GM23338 (cell line): ENCODE results near the gene DIO3. TPM values are rescaled to one million over a fixed set of nuclear protein-coding genes. Genes with fewer than 3 reads are reported as not detected.
A peak's percentile ranks its signal among the peaks of the same experiment; 100 is the strongest.

Experiments
- ATAC-seq: fragments of 200-7000 bp; cut with Tn5 transposase; 3 replicates; pipeline ENCODE4 v1.9.1; 2020
- DNase-seq: peaks from one replicate; pipeline ENCODE4 v3.0.0-alpha.2; 2015; ENCODE audit warnings: low spot score
- H2AFZ ChIP-seq: fragments of 200-600 bp; sonication (generic); 2 replicates; pipeline ENCODE4 v1.8.0; 2016; ENCODE audit warnings: antibody characterized with exemption, mild to moderate bottlenecking, moderate library complexity
- H3F3A ChIP-seq: fragments of 200-600 bp; sonication (generic); replicated peaks from 2 replicates; pipeline ENCODE4 v1.8.0; 2017; ENCODE audit warnings: antibody characterized with exemption, mixed run types, low read depth
- H3K27ac ChIP-seq: fragments of 200-600 bp; sonication (generic); 2 replicates; pipeline ENCODE4 v1.6.1; 2016; ENCODE audit warnings: low read depth
- H3K27me3 ChIP-seq: fragments of 200-600 bp; sonication (generic); 2 replicates; pipeline ENCODE4 v1.8.0; 2016; ENCODE audit warnings: mild to moderate bottlenecking, mixed run types, moderate library complexity; ENCODE audit not compliant: insufficient read depth
- H3K36me3 ChIP-seq: fragments of 200-600 bp; sonication (generic); 2 replicates; pipeline ENCODE4 v1.8.0; 2016; ENCODE audit warnings: mild to moderate bottlenecking; ENCODE audit not compliant: insufficient read depth
- H3K4me1 ChIP-seq: fragments of 200-600 bp; sonication (generic); 2 replicates; pipeline ENCODE4 v1.8.0; 2016; ENCODE audit warnings: mild to moderate bottlenecking, moderate library complexity; ENCODE audit not compliant: insufficient read depth
- H3K4me2 ChIP-seq: fragments of 200-600 bp; sonication (generic); 2 replicates; pipeline ENCODE4 v1.7.1; 2017; ENCODE audit warnings: mixed run types
- H3K4me3 ChIP-seq: fragments of 200-600 bp; sonication (generic); 2 replicates; pipeline ENCODE4 v1.6.1; 2016; ENCODE audit warnings: mixed run types
- H3K79me2 ChIP-seq: fragments of 200-600 bp; sonication (generic); replicated peaks from 2 replicates; pipeline ENCODE4 v1.8.0; 2017; ENCODE audit warnings: mild to moderate bottlenecking; ENCODE audit not compliant: insufficient read depth
- H3K9me2 ChIP-seq: fragments of 200-600 bp; sonication (generic); 2 replicates; pipeline ENCODE4 v1.8.0; 2017; ENCODE audit not compliant: insufficient read depth
- H4K20me1 ChIP-seq: fragments of 200-600 bp; sonication (generic); replicated peaks from 2 replicates; pipeline ENCODE4 v1.8.0; 2017; ENCODE audit warnings: mild to moderate bottlenecking; ENCODE audit not compliant: insufficient read depth
- H3K27ac Mint-ChIP-seq: 2 replicates; pipeline ENCODE4 v1.8.0; 2020; ENCODE audit warnings: inconsistent platforms, mild to moderate bottlenecking, moderate library complexity, mixed read lengths
- H3K27me3 Mint-ChIP-seq: 3 replicates; pipeline ENCODE4 v1.8.0; 2022; ENCODE audit warnings: low read depth, mild to moderate bottlenecking, moderate library complexity, mixed read lengths, inconsistent platforms; ENCODE audit not compliant: insufficient read depth, poor library complexity
- H3K36me3 Mint-ChIP-seq: 3 replicates; pipeline ENCODE4 v1.8.0; 2021; ENCODE audit warnings: low read depth, mild to moderate bottlenecking, inconsistent platforms, moderate library complexity, mixed read lengths
- H3K4me1 Mint-ChIP-seq: 3 replicates; pipeline ENCODE4 v1.8.0; 2020; ENCODE audit warnings: mild to moderate bottlenecking, inconsistent platforms, mixed read lengths
- H3K4me3 Mint-ChIP-seq: 3 replicates; pipeline ENCODE4 v1.8.0; 2021; ENCODE audit warnings: moderate library complexity, mild to moderate bottlenecking, inconsistent platforms, mixed read lengths
- H3K9me3 Mint-ChIP-seq: 3 replicates; pipeline ENCODE4 v1.8.0; 2020; ENCODE audit warnings: moderate library complexity, mild to moderate bottlenecking, inconsistent platforms, mixed read lengths
- CREB1 ChIP-seq: fragments of 250-450 bp; sonication (Bioruptor Pico); IDR thresholded peaks from 2 replicates; pipeline ENCODE4 v1.5.0; 2020; ENCODE audit warnings: low read depth, mild to moderate bottlenecking, moderate library complexity
- CTCF ChIP-seq, 2 experiments: fragments of 200-600 bp in 1 of 2; sonication (generic) in 1 of 2; conservative IDR thresholded peaks; 2 replicates each; pipeline versions ENCODE4 v1.5.1 to v1.6.1; 2016 to 2017; ENCODE audit warnings: antibody characterized with exemption in 2 of 2, low read depth in 2 of 2, mild to moderate bottlenecking in 2 of 2, moderate library complexity in 1 of 2
- EZH2 ChIP-seq: fragments of 200-600 bp; sonication (generic); IDR thresholded peaks from one replicate; pipeline ENCODE4 v1.8.0; 2017; ENCODE audit warnings: antibody characterized with exemption, mild to moderate bottlenecking, low read depth; ENCODE audit not compliant: unreplicated experiment
- EZH2phosphoT487 ChIP-seq: fragments of 200-600 bp; sonication (generic); IDR thresholded peaks from one replicate; pipeline ENCODE4 v1.8.1; 2018; ENCODE audit warnings: antibody characterized with exemption; ENCODE audit not compliant: unreplicated experiment
- NANOG ChIP-seq: IDR thresholded peaks from 2 replicates; pipeline ENCODE4 v1.6.1; 2016; ENCODE audit warnings: antibody characterized with exemption, borderline replicate concordance
- POLR2AphosphoS5 ChIP-seq: IDR thresholded peaks from 2 replicates; pipeline ENCODE4 v1.6.1; 2016; ENCODE audit warnings: antibody characterized with exemption, low read depth
- REST ChIP-seq: IDR thresholded peaks from one replicate; pipeline ENCODE4 v1.6.1; 2018; ENCODE audit warnings: antibody characterized with exemption; ENCODE audit not compliant: unreplicated experiment
- STAT1 ChIP-seq: IDR thresholded peaks from one replicate; pipeline ENCODE4 v1.6.1; 2016; ENCODE audit warnings: antibody characterized with exemption; ENCODE audit not compliant: unreplicated experiment
- ZNF114 ChIP-seq: fragments of 250-450 bp; sonication (Bioruptor Pico); IDR thresholded peaks from 2 replicates; pipeline ENCODE4 v1.5.0; 2020; ENCODE audit warnings: mild to moderate bottlenecking, moderate library complexity
- ZNF331 ChIP-seq: fragments of 250-450 bp; sonication (Bioruptor Pico); IDR thresholded peaks from 2 replicates; pipeline ENCODE4 v1.5.0; 2020; ENCODE audit warnings: low read depth, mild to moderate bottlenecking, moderate library complexity
- polyA plus RNA-seq: library from polyadenylated mRNA; unstranded; fragments of >200 nt; fragmentation: Nextera tagmentation; extraction: Ambion mirVana; gene quantifications from 2 replicates; pipeline ENCODE4 v1.2.1, GENCODE V29; 2016
- total RNA-seq: library from RNA; depleted of rRNA; stranded (reverse); fragments of >200 nt; shearing (Covaris generic); gene quantifications from 2 replicates; pipeline ENCODE4 v1.2.3, GENCODE V29; 2014
- TF ChIP-seq, protein P1 (sequence below): IDR thresholded peaks from 2 replicates; pipeline ENCODE4 v1.6.1; 2016; ENCODE audit warnings: antibody characterized with exemption

The DIO3 gene
- total and polyA plus RNA-seq, 2 experiments from 2014 or later, result 0.10 to 0.28 TPM

GRCh38 chr14:101587441-101587911 is 26.2 kb downstream of the DIO3 start (continued):
- TF ChIP-seq, protein P1, sequence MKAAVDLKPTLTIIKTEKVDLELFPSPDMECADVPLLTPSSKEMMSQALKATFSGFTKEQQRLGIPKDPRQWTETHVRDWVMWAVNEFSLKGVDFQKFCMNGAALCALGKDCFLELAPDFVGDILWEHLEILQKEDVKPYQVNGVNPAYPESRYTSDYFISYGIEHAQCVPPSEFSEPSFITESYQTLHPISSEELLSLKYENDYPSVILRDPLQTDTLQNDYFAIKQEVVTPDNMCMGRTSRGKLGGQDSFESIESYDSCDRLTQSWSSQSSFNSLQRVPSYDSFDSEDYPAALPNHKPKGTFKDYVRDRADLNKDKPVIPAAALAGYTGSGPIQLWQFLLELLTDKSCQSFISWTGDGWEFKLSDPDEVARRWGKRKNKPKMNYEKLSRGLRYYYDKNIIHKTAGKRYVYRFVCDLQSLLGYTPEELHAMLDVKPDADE, result no peak
- TF ChIP-seq CREB1 (CRISPR knock-in tag) (no peak), EZH2phosphoT487 (no peak)

GRCh38 chr14:101588286-101588975 is 27.1 kb downstream of the DIO3 start:
- Histone ChIP-seq H3K27me3 (no peaks in the 10 kb centered on the region), H3K79me2 (no peaks in the 10 kb centered on the region), H2AFZ (no peak overlapping the region), H3K4me3 (no peak overlapping the region), H4K20me1 (no peaks in the 10 kb centered on the region), H3K4me2 (no peak overlapping the region), H3K9me2 (no peaks in the 10 kb centered on the region), H3K4me1 (no peaks in the 10 kb centered on the region), H3K36me3 (no peaks in the 10 kb centered on the region), H3F3A (no peaks in the 10 kb centered on the region), H3K27ac (no peak overlapping the region)
- Mint-ChIP-seq H3K36me3 (no peaks in the 10 kb centered on the region), H3K4me3 (no peak overlapping the region), H3K27ac (no peak overlapping the region), H3K27me3 (peaks cover 4% of the 10 kb centered on the region), H3K9me3 (no peaks in the 10 kb centered on the region), H3K4me1 (no peaks in the 10 kb centered on the region; the same call in 2 of the 3 replicates)
- DNase-seq (no peak), ATAC-seq (peak; percentile 43; the same call in 1 of the 3 replicates)
- TF ChIP-seq NANOG (no peak), REST (no peak), EZH2phosphoT487 (no peak), STAT1 (no peak), ZNF114 (no peak), ZNF331 (no peak), CTCF (conservative IDR thresholded peaks at IDR 0.05; ENCODE audit: low read depth in 2 of 2) (no peak), CREB1 (CRISPR knock-in tag) (no peak), POLR2AphosphoS5 (no peak), EZH2 (no peak)
- TF ChIP-seq, protein P1, result no peak
